K562 (cell line): ENCODE measurements around the gene ECE2. TPM values are rescaled to one million over a fixed set of nuclear protein-coding genes. Genes with fewer than 3 reads are reported as not detected.

Experiments
- ATAC-seq: fragments of 200-7000 bp; cut with Tn5 transposase; 3 replicates; pipeline ENCODE4 v1.9.1; 2020; ENCODE audit warnings: moderate library complexity
- BruUV-seq: library from RNA; stranded (reverse); fragments of 400-500 nt; replicated peaks from 2 replicates; lab custom pipeline; 2021; lab: Mats Ljungman, UMichigan
- CTCF ChIA-PET: fragments of 300-600 bp; formaldehyde crosslinking; extraction: SDS; loops from one replicate; lab custom pipeline; 2021; ENCODE audit warnings: low intra/inter-chr PET ratio; lab: Yijun Ruan, JAX
- POLR2A ChIA-PET: fragments of 300-600, 350-650 bp; sonication (Branson Sonifier 250); formaldehyde crosslinking; extraction: SDS; loops from one replicate; lab custom pipeline; 2021; ENCODE audit warnings: antibody characterized with exemption, inconsistent platforms; lab: Yijun Ruan, JAX
- DNase-seq, 4 experiments: peaks; one replicate each; pipeline versions ENCODE4 v3.0.0 to v3.0.0-alpha.2; 2011 to 2018; ENCODE audit warnings: low spot score in 3 of 4, mixed read lengths in 3 of 4; ENCODE audit errors: extremely low read depth in 1 of 4
- FAIRE-seq: peaks from 2 replicates; lab custom pipeline; 2011; peaks lifted over from hg19 to GRCh38; lab: Jason Lieb, UNC
- H2AFZ ChIP-seq: 2 replicates; pipeline ENCODE4 v1.6.0; 2011; ENCODE audit warnings: low read depth, low read length, control low read depth, inconsistent platforms
- H3K27ac ChIP-seq: fragments of 200-600 bp; 3 replicates; pipeline ENCODE4 v1.8.0; 2011; ENCODE audit warnings: low read depth, mild to moderate bottlenecking, control low read depth, inconsistent platforms, low read length, moderate library complexity, mixed read lengths; ENCODE audit errors: extremely low read depth
- H3K27me3 ChIP-seq, 2 experiments: fragments of 300-600 bp in 1 of 2; 2 replicates in 1 of 2; 3 replicates in 1 of 2; pipeline versions ENCODE4 v1.6.0 to v1.8.0; 2011; ENCODE audit warnings: inconsistent platforms in 2 of 2, low read length in 2 of 2, mild to moderate bottlenecking in 1 of 2, mixed read lengths in 1 of 2, moderate library complexity in 1 of 2; ENCODE audit not compliant: control insufficient read depth in 2 of 2, insufficient read depth in 2 of 2
- H3K36me3 ChIP-seq: fragments of 300-600 bp; 3 replicates; pipeline ENCODE4 v1.8.0; 2011; ENCODE audit warnings: mild to moderate bottlenecking, low read length, inconsistent platforms; ENCODE audit not compliant: control insufficient read depth, insufficient read depth
- H3K4me1 ChIP-seq, 2 experiments: fragments of 200-600 bp in 1 of 2; replicated peaks in 1 of 2; 2 replicates in 1 of 2; 3 replicates in 1 of 2; pipeline versions ENCODE4 v1.5.1 to v1.8.0; 2011; ENCODE audit warnings: inconsistent platforms in 2 of 2, low read length in 2 of 2, mild to moderate bottlenecking in 1 of 2, mixed read lengths in 1 of 2, moderate library complexity in 1 of 2; ENCODE audit not compliant: control insufficient read depth in 2 of 2, insufficient read depth in 2 of 2
- H3K4me2 ChIP-seq: 2 replicates; pipeline ENCODE4 v1.6.1; 2011; ENCODE audit warnings: low read length, control low read depth, inconsistent platforms, mixed read lengths; ENCODE audit not compliant: insufficient read depth
- H3K4me3 ChIP-seq: fragments of 200-600 bp; sonication (generic), shearing (Covaris generic); 2 replicates; pipeline ENCODE4 v1.5.1; 2016; ENCODE audit warnings: control low read depth, inconsistent platforms
- H3K79me2 ChIP-seq: fragments of 200-600 bp; 3 replicates; pipeline ENCODE4 v1.8.0; 2011; ENCODE audit warnings: low read length, inconsistent platforms; ENCODE audit not compliant: control insufficient read depth, insufficient read depth
- H3K9ac ChIP-seq, 2 experiments: 2 replicates each; pipeline versions ENCODE4 v1.6.0 to v1.6.1; 2011; ENCODE audit warnings: low read depth in 2 of 2, low read length in 2 of 2, control low read depth in 1 of 2, inconsistent platforms in 1 of 2, mild to moderate bottlenecking in 1 of 2, mixed read lengths in 1 of 2; ENCODE audit not compliant: insufficient read depth in 1 of 2
- H3K9me1 ChIP-seq: one replicate; pipeline ENCODE4 v1.6.0; 2011; ENCODE audit warnings: inconsistent platforms, mild to moderate bottlenecking, low read length, moderate library complexity; ENCODE audit not compliant: control insufficient read depth, insufficient read depth
- H3K9me3 ChIP-seq: replicated peaks from 2 replicates; pipeline ENCODE4 v1.5.1; 2011; ENCODE audit warnings: low read depth, low read length, inconsistent platforms; ENCODE audit not compliant: control insufficient read depth, insufficient read depth
- H4K20me1 ChIP-seq: replicated peaks from 2 replicates; pipeline ENCODE4 v1.6.1; 2011; ENCODE audit warnings: low read length, inconsistent platforms, mixed read lengths; ENCODE audit not compliant: control insufficient read depth, insufficient read depth
- CC2D1A ChIP-seq: fragments of 450-650 bp; IDR thresholded peaks from 2 replicates; pipeline ENCODE4 v1.6.1; 2017; ENCODE audit warnings: mild to moderate bottlenecking
- CTBP1 ChIP-seq: fragments of 450-650 bp; IDR thresholded peaks from 2 replicates; pipeline ENCODE4 v1.6.1; 2016; ENCODE audit warnings: borderline replicate concordance
- GABPB1 ChIP-seq: sonication (generic); formaldehyde crosslinking; IDR thresholded peaks from 2 replicates; pipeline ENCODE4 v1.8.0; 2022; ENCODE audit warnings: mild to moderate bottlenecking, missing genetic modification reagents
- MCM3 ChIP-seq: fragments of 450-650 bp; IDR thresholded peaks from 2 replicates; pipeline ENCODE4 v1.6.1; 2016
- PCBP1 ChIP-seq: fragments of 200-400 bp; formaldehyde crosslinking; IDR thresholded peaks from 2 replicates; pipeline ENCODE4 v1.6.1; 2018; ENCODE audit warnings: mild to moderate bottlenecking, low read depth, low read length; ENCODE audit not compliant: poor library complexity, severe bottlenecking
- RFX1 ChIP-seq: fragments of 450-650 bp; IDR thresholded peaks from 2 replicates; pipeline ENCODE4 v1.6.1; 2016; ENCODE audit warnings: mild to moderate bottlenecking, moderate library complexity
- RFX7 ChIP-seq: fragments of 250-450 bp; sonication (Bioruptor Pico); IDR thresholded peaks from 2 replicates; pipeline ENCODE4 v1.5.1; 2021; ENCODE audit warnings: mild to moderate bottlenecking
- SMARCA4 ChIP-seq: fragments of 450-650 bp; IDR thresholded peaks from 2 replicates; pipeline ENCODE4 v1.6.1; 2016
- TSC22D4 ChIP-seq: fragments of 450-650 bp; IDR thresholded peaks from 2 replicates; pipeline ENCODE4 v1.6.1; 2016; ENCODE audit warnings: missing genetic modification characterization, missing biosample characterization, control low read depth
- ZNF41 ChIP-seq: fragments of 250-450 bp; sonication (Bioruptor Pico); conservative IDR thresholded peaks from 2 replicates; pipeline ENCODE4 v1.4.0; 2020; ENCODE audit warnings: mild to moderate bottlenecking
- WGBS: fragments of 100-300 bp; shearing (Covaris generic); methylation state at CpG from one replicate; pipeline ENCODE4 v1.1.6; 2016; ENCODE audit warnings: low coverage, mixed read lengths; ENCODE audit not compliant: insufficient coverage; ENCODE audit errors: missing lambda C conversion rate; 5-methylcytosine and 5-hydroxymethylcytosine counted together
- in situ Hi-C: fragments of 300-500 bp; cut with MboI; formaldehyde crosslinking; loops from 4 replicates; pipeline ENCODE4 v1.15.0; 2018; ENCODE audit warnings: inconsistent platforms, mixed read lengths
- intact Hi-C: fragments of 100-400 bp; cut with micrococcal nuclease; formaldehyde crosslinking; loops from 2 replicates; pipeline ENCODE4 v1.14.2; 2022
- polyA plus RNA-seq, 8 experiments: library from polyadenylated mRNA; depleted of rRNA in 4 of 8; stranded (reverse) in 5 of 8; unstranded in 3 of 8; fragments of >200 nt; fragmentation: Nextera tagmentation in 2 of 8; fragmentation: Illumina TruSeq in 1 of 8; extraction: Ambion mirVana in 2 of 8; extraction: Trizol in 1 of 8; gene quantifications; 2 replicates each; pipeline versions ENCODE4 v1.2.1 to v1.2.3, GENCODE V29; 2011 to 2014; ENCODE audit warnings: inconsistent platforms in 1 of 8, missing spikeins in 1 of 8
- total RNA-seq, 7 experiments: library from RNA; depleted of rRNA in 6 of 7; stranded (reverse); fragments of >200 nt in 6 of 7; fragmentation: Illumina TruSeq in 2 of 7; extraction: Trizol in 2 of 7; gene quantifications; 2 replicates each; pipeline versions ENCODE4 v1.2.1 to v1.2.3, GENCODE V29; 2011 to 2021; ENCODE audit warnings: low replicate concordance in 1 of 7
- TF ChIP-seq, protein P1 (sequence below): fragments of 450-650 bp; IDR thresholded peaks from 2 replicates; pipeline ENCODE4 v1.6.1; 2016
- TF ChIP-seq, protein P2 (sequence below), 3 experiments: IDR thresholded peaks in 2 of 3; conservative IDR thresholded peaks in 1 of 3; 2 replicates each; pipeline ENCODE4 v1.5.1; 2011 to 2012; ENCODE audit warnings: low read length in 3 of 3, mild to moderate bottlenecking in 3 of 3, control low read depth in 2 of 3, improper control_type of control experiment in 1 of 3, inconsistent platforms in 1 of 3, low read depth in 1 of 3, mixed read lengths in 1 of 3, moderate library complexity in 1 of 3; ENCODE audit not compliant: insufficient read depth in 2 of 3
- TF ChIP-seq, protein P3 (sequence below), 2 experiments: fragments of 450-650 bp in 1 of 2; sonication (generic) in 1 of 2; formaldehyde crosslinking in 1 of 2; IDR thresholded peaks in 1 of 2; conservative IDR thresholded peaks in 1 of 2; 2 replicates each; pipeline versions ENCODE4 v1.6.1 to v1.8.1; 2016 to 2023; ENCODE audit warnings: mild to moderate bottlenecking in 2 of 2, moderate library complexity in 2 of 2, inconsistent platforms in 1 of 2, missing genetic modification reagents in 1 of 2

Gene ECE2
- total and polyA plus RNA-seq, 9 of the 15 experiments (the other 6 are each of a cell fraction or from before 2014, with no cell fraction given) = not detected

DNA sequence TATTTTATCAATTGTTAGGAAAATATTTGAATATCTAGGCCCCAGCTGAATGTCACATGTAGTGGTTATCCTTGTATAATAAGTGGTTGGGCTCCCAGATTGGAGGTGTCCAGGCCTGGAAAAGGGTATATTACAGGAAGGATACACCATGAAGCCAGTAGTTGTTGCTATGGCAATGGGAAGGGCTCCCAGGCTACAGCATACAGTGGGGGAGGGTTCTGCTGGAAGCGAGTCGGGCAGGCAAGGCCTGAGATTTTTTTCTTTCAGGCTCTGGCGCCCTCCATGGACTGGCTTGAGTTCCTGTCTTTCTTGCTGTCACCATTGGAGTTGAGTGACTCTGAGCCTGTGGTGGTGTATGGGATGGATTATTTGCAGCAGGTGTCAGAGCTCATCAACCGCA, 8.9 kb downstream of the ECE2 start (continued):
- TF ChIP-seq, protein P1, sequence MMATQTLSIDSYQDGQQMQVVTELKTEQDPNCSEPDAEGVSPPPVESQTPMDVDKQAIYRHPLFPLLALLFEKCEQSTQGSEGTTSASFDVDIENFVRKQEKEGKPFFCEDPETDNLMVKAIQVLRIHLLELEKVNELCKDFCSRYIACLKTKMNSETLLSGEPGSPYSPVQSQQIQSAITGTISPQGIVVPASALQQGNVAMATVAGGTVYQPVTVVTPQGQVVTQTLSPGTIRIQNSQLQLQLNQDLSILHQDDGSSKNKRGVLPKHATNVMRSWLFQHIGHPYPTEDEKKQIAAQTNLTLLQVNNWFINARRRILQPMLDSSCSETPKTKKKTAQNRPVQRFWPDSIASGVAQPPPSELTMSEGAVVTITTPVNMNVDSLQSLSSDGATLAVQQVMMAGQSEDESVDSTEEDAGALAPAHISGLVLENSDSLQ = peak; percentile 64
- TF ChIP-seq RFX1 (peak; percentile 91), MCM3 (no peak), TSC22D4 (no peak), ZNF41 (CRISPR knock-in tag) (no peak), SMARCA4 (no peak), CTBP1 (peak; percentile 43; the same call in 1 of the 2 replicates)
- TF ChIP-seq, protein P2, sequence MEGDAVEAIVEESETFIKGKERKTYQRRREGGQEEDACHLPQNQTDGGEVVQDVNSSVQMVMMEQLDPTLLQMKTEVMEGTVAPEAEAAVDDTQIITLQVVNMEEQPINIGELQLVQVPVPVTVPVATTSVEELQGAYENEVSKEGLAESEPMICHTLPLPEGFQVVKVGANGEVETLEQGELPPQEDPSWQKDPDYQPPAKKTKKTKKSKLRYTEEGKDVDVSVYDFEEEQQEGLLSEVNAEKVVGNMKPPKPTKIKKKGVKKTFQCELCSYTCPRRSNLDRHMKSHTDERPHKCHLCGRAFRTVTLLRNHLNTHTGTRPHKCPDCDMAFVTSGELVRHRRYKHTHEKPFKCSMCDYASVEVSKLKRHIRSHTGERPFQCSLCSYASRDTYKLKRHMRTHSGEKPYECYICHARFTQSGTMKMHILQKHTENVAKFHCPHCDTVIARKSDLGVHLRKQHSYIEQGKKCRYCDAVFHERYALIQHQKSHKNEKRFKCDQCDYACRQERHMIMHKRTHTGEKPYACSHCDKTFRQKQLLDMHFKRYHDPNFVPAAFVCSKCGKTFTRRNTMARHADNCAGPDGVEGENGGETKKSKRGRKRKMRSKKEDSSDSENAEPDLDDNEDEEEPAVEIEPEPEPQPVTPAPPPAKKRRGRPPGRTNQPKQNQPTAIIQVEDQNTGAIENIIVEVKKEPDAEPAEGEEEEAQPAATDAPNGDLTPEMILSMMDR (IDR thresholded peaks at IDR 0.05 in 2 of 3, conservative IDR thresholded peaks at IDR 0.05 in 1 of 3; ENCODE audit: insufficient read depth in 2 of 3, low read depth in 1 of 3, low read length in 3 of 3) = peak; percentile 73 to 81 (median 76)

DNA sequence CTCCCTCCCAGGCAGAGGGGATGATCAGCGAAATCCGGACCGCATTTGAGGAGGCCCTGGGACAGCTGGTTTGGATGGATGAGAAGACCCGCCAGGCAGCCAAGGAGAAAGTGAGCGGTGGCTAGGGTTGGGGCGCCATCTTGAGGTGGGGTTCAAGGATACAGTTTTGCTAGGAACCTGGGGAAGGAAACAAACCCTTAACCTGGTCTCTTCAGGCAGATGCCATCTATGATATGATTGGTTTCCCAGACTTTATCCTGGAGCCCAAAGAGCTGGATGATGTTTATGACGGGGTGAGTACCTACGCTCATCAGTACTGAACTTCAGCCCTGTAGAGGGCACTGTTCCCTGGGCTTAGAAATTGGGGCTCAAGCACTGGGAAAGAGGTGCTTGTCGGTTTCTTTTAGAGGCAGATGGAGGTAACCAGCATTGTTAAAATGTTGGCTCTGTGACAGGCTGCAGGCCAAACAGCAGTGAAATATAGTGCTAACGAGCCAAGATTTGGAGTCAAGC, 13.7 kb downstream of the ECE2 start:
- POLR2A ChIA-PET = no interaction called here
- CTCF ChIA-PET = interaction anchor here (0.6 to 2.0 kb wide), 3 partner anchors 39 to 394 kb away, joined by 3 to 13 read pairs (median 8); partner anchors contain the start of gene EEF1AKMT4
- no peak overlapping the region for H3K27ac ChIP-seq
- no peak overlapping the region for H3K9ac ChIP-seq
- intact Hi-C loops (loop anchor here (1.0 to 5.0 kb wide), 2 partner anchors 247 to 394 kb away; no protein-coding TSS in a partner anchor), in situ Hi-C loops (loop anchor here (5.0 kb wide), 1 partner anchor 397 kb away; no protein-coding TSS in a partner anchor)
- H3K36me3 ChIP-seq = no peaks in the 10 kb centered on the region
- H3K9me1 ChIP-seq = no peaks in the 10 kb centered on the region
- peak overlapping the region; percentile 13; the same call in 1 of the 2 replicates for H2AFZ ChIP-seq
- H3K79me2 ChIP-seq = no peaks in the 10 kb centered on the region
- no TSS peak for BruUV-seq
- peak; percentile 94 for FAIRE-seq
- peak; percentile 90 for ATAC-seq
- H3K4me2 ChIP-seq = no peak overlapping the region; the same call in 1 of the 2 replicates
- H3K4me1 ChIP-seq = peaks cover 0 to 12% of the 10 kb centered on the region in 2 experiments; a peak in 2 of 5 replicates
- H3K27me3 ChIP-seq = peaks cover 23 to 47% of the 10 kb centered on the region in 2 experiments
- WGBS = 5% methylated on average over 10 of the region's 10 CpGs
- DNase-seq = peak; percentile 75 to 82 (median 78)
- H3K9me3 ChIP-seq = no peaks in the 10 kb centered on the region
- no peak overlapping the region for H3K4me3 ChIP-seq
- peaks cover 12% of the 10 kb centered on the region; the same call in 1 of the 2 replicates for H4K20me1 ChIP-seq
- TF ChIP-seq, protein P3, sequence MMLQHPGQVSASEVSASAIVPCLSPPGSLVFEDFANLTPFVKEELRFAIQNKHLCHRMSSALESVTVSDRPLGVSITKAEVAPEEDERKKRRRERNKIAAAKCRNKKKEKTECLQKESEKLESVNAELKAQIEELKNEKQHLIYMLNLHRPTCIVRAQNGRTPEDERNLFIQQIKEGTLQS (IDR thresholded peaks at IDR 0.05) = no peak
- TF ChIP-seq, protein P3 (CRISPR knock-in tag; conservative IDR thresholded peaks at IDR 0.05) = no peak
- TF ChIP-seq PCBP1 = no peak
- no peak for TF ChIP-seq RFX7 (CRISPR knock-in tag)
- TF ChIP-seq GABPB1 (CRISPR knock-in tag) = 0 out of 2 replicates have a peak, but pooled peaks have one; percentile 20
- TF ChIP-seq CC2D1A = peak; percentile 37; the same call in 1 of the 2 replicates
